OCI-LY1 (cell line): ENCODE measurements around the gene DYSF.

Source experiments
- H2AFZ ChIP-seq: fragments of 200-600 bp; sonication (generic), shearing (Covaris generic); 2 replicates; pipeline ENCODE4 v1.6.0; 2014; ENCODE audit warnings: antibody characterized with exemption, mild to moderate bottlenecking, low read length
- H3F3A ChIP-seq: fragments of 200-600 bp; sonication (generic), shearing (Covaris generic); 2 replicates; pipeline ENCODE4 v1.6.0; 2014; ENCODE audit warnings: mild to moderate bottlenecking, antibody characterized with exemption, low read length, moderate library complexity; ENCODE audit not compliant: insufficient read depth
- H3K27ac ChIP-seq: fragments of 200-600 bp; sonication (generic); 2 replicates; pipeline ENCODE4 v1.5.1; 2014; ENCODE audit warnings: low read length, mixed run types, mild to moderate bottlenecking, low read depth; ENCODE audit not compliant: poor library complexity, severe bottlenecking
- H3K27me3 ChIP-seq: fragments of 200-600 bp; sonication (generic); 2 replicates; pipeline ENCODE4 v1.6.0; 2014; ENCODE audit warnings: antibody characterized with exemption, mild to moderate bottlenecking, low read length, moderate library complexity; ENCODE audit not compliant: insufficient read depth
- H3K36me3 ChIP-seq: fragments of 200-600 bp; sonication (generic); 2 replicates; pipeline ENCODE4 v1.6.1; 2014; ENCODE audit warnings: mild to moderate bottlenecking, antibody characterized with exemption, low read length, moderate library complexity, mixed read lengths; ENCODE audit not compliant: insufficient read depth
- H3K4me1 ChIP-seq: fragments of 200-600 bp; sonication (generic); 2 replicates; pipeline ENCODE4 v1.5.1; 2014; ENCODE audit warnings: mild to moderate bottlenecking, low read length, moderate library complexity; ENCODE audit not compliant: insufficient read depth, severe bottlenecking
- H3K4me2 ChIP-seq: fragments of 200-600 bp; sonication (generic), shearing (Covaris generic); 2 replicates; pipeline ENCODE4 v1.6.1; 2014; ENCODE audit warnings: low read length
- H3K4me3 ChIP-seq: fragments of 200-600 bp; sonication (generic); 2 replicates; pipeline ENCODE4 v1.5.1; 2014; ENCODE audit warnings: low read length, low read depth, mild to moderate bottlenecking, mixed read lengths; ENCODE audit not compliant: poor library complexity, severe bottlenecking
- H3K79me2 ChIP-seq: fragments of 200-600 bp; shearing (Covaris generic); 2 replicates; pipeline ENCODE4 v1.6.1; 2016; ENCODE audit warnings: mixed run types, low read length, mixed read lengths; ENCODE audit not compliant: insufficient read depth
- H3K9ac ChIP-seq: fragments of 200-600 bp; sonication (generic), shearing (Covaris generic); 2 replicates; pipeline ENCODE4 v1.6.1; 2014; ENCODE audit warnings: mild to moderate bottlenecking, low read length, mixed read lengths
- H3K9me2 ChIP-seq: fragments of 200-600 bp; sonication (generic), shearing (Covaris generic); 2 replicates; pipeline ENCODE4 v1.6.1; 2014; ENCODE audit warnings: low read depth, mild to moderate bottlenecking, low read length, mixed read lengths
- H3K9me3 ChIP-seq: fragments of 200-600 bp; shearing (Covaris generic); 2 replicates; pipeline ENCODE4 v1.6.1; 2014; ENCODE audit warnings: low read length, mixed read lengths
- H4K20me1 ChIP-seq: fragments of 200-600 bp; sonication (generic), shearing (Covaris generic); 2 replicates; pipeline ENCODE4 v1.6.0; 2016; ENCODE audit warnings: mild to moderate bottlenecking, low read length; ENCODE audit not compliant: insufficient read depth
- CTCF ChIP-seq: fragments of 200-600 bp; sonication (generic), shearing (Covaris generic); IDR thresholded peaks from 2 replicates; pipeline ENCODE4 v1.5.1; 2017; ENCODE audit warnings: mild to moderate bottlenecking, antibody characterized with exemption, low read length, moderate library complexity, mixed read lengths
- EZH2 ChIP-seq: fragments of 200-600 bp; sonication (generic), shearing (Covaris generic); IDR thresholded peaks from 2 replicates; pipeline ENCODE4 v1.8.0; 2017; ENCODE audit warnings: borderline replicate concordance, mixed run types, mild to moderate bottlenecking, antibody characterized with exemption, low read length, moderate library complexity, mixed read lengths

Gene DYSF

GRCh38 chr2:71534826-71535225 is 81.5 kb downstream of the DYSF start:
- no peaks in the 10 kb centered on the region for H3K4me1 ChIP-seq
- H3F3A ChIP-seq: no peaks in the 10 kb centered on the region
- H3K36me3 ChIP-seq: no peaks in the 10 kb centered on the region
- H3K27me3 ChIP-seq: no peaks in the 10 kb centered on the region
- TF ChIP-seq CTCF: no peak
- H3K79me2 ChIP-seq: no peaks in the 10 kb centered on the region
- no peak overlapping the region for H3K9ac ChIP-seq
- no peaks in the 10 kb centered on the region for H4K20me1 ChIP-seq
- H3K27ac ChIP-seq: no peak overlapping the region
- no peak overlapping the region for H3K4me2 ChIP-seq
- H3K9me3 ChIP-seq: no peaks in the 10 kb centered on the region
- no peaks in the 10 kb centered on the region for H3K9me2 ChIP-seq
- H2AFZ ChIP-seq: no peak overlapping the region
- H3K4me3 ChIP-seq: no peak overlapping the region

DNA sequence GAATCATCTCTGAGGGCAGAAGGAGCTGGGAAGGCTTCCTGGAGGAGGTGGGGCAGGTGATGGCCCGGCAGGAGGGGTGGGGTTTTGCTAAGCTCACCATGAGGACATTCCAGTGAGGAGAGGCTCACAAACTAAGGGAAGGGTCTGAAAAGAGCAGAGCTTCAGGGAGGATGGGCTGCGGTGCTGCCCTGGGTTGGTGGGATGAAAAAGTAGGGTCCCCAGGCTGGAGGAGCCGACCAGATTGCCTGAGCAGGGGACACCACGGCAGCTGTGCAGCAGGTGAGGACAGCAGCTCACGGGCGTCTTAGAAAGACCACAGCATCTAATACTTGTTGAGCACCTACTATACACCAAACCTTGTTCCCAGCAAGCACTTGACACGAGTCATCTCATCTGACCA is 82.2 kb downstream of the DYSF start:
- no peak overlapping the region for H3K9ac ChIP-seq
- TF ChIP-seq CTCF: no peak
- no peak for TF ChIP-seq EZH2
- H3K4me1 ChIP-seq: no peaks in the 10 kb centered on the region

GRCh38 chr2:71536226-71536671 is 82.9 kb downstream of the DYSF start:
- no peak overlapping the region for H2AFZ ChIP-seq
- no peaks in the 10 kb centered on the region for H3K4me1 ChIP-seq
- H3F3A ChIP-seq: no peaks in the 10 kb centered on the region
- no peak overlapping the region for H3K4me2 ChIP-seq
- H3K27me3 ChIP-seq: no peaks in the 10 kb centered on the region
- no peak overlapping the region for H3K9ac ChIP-seq
- no peaks in the 10 kb centered on the region for H3K36me3 ChIP-seq
- no peaks in the 10 kb centered on the region for H3K9me2 ChIP-seq
- TF ChIP-seq EZH2 (no peak), CTCF (no peak)
- H3K79me2 ChIP-seq: no peaks in the 10 kb centered on the region
- H3K4me3 ChIP-seq: no peak overlapping the region
- H4K20me1 ChIP-seq: no peaks in the 10 kb centered on the region
- H3K27ac ChIP-seq: no peak overlapping the region
- H3K9me3 ChIP-seq: no peaks in the 10 kb centered on the region

More for the DNA sequence above, 82.2 kb downstream of the DYSF start:
- no peaks in the 10 kb centered on the region for H3K79me2 ChIP-seq
- H3K9me3 ChIP-seq: no peaks in the 10 kb centered on the region
- no peaks in the 10 kb centered on the region for H3K9me2 ChIP-seq
- H4K20me1 ChIP-seq: no peaks in the 10 kb centered on the region
- no peak overlapping the region for H2AFZ ChIP-seq
- no peak overlapping the region for H3K4me2 ChIP-seq
- H3K4me3 ChIP-seq: no peak overlapping the region
- no peak overlapping the region for H3K27ac ChIP-seq
- H3K36me3 ChIP-seq: no peaks in the 10 kb centered on the region
- H3F3A ChIP-seq: no peaks in the 10 kb centered on the region
- no peaks in the 10 kb centered on the region for H3K27me3 ChIP-seq
